Measurements from ENCODE around the gene NLRP4.

NLRP4 gene, protein sequence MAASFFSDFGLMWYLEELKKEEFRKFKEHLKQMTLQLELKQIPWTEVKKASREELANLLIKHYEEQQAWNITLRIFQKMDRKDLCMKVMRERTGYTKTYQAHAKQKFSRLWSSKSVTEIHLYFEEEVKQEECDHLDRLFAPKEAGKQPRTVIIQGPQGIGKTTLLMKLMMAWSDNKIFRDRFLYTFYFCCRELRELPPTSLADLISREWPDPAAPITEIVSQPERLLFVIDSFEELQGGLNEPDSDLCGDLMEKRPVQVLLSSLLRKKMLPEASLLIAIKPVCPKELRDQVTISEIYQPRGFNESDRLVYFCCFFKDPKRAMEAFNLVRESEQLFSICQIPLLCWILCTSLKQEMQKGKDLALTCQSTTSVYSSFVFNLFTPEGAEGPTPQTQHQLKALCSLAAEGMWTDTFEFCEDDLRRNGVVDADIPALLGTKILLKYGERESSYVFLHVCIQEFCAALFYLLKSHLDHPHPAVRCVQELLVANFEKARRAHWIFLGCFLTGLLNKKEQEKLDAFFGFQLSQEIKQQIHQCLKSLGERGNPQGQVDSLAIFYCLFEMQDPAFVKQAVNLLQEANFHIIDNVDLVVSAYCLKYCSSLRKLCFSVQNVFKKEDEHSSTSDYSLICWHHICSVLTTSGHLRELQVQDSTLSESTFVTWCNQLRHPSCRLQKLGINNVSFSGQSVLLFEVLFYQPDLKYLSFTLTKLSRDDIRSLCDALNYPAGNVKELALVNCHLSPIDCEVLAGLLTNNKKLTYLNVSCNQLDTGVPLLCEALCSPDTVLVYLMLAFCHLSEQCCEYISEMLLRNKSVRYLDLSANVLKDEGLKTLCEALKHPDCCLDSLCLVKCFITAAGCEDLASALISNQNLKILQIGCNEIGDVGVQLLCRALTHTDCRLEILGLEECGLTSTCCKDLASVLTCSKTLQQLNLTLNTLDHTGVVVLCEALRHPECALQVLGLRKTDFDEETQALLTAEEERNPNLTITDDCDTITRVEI

DNA sequence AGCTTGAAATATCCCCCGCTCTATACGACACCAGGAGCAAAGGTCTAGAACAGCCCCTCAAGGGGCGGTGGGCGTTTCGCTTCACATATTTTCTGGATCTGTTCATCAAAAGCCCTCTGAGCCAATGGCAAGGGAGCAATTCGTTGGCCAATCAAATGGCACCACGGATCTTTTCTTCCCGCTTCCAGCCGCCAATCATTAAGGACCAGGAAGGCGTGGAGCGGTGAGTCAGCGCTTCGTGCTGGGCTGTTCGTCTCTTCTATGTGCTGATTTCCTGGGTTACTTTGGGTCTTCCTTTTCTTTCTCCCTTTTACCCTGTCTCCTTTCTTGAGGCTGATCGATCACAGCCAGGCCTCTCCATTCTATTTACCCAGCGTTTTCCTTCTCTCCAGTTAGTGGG, at the start of gene NLRP4:
NLRP4 (plus strand) TSS at position 201 of the 400 bp plus-strand sequence. CDS start 15,541 bp downstream, outside the sequence.
- no peak for DNase-seq

DNA sequence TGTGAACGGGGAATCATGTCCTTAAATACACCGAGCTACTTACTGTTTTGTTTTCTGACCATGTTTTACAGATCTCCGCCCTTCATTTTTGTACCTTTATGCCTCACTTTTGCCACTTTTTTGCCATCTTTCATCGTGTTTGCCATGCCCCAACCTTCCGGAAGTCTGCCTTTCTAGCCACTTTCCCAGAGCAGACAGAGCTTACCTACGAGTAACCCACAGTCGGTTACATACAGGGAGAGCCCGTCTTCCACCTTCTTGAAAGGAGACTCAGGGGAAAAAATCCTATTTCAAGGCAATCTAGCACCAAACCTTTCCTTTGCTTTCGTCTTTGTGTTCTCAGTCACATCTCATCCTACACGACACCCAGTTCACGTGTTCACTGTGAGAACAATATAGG, 41.3 kb upstream of the NLRP4 start:
- no peak for DNase-seq

DNA sequence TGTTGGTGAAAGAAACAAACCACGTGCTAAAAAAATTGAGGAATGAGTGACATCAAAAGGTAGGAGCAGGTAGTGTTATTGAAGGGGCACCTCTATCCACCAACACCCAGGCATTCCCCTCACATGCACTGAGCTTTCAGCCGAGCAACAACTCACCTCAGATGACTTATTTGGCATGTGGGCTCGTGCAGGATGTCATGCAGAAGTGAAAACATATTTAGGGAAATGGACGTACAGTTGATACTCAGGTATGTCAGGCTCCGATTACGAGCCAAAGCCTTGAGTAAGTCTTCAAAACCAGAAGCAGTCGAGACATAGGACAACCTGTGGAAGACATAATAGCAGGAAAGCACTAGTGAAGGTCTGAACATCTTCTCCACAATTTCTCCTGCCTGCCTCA, 34.9 kb upstream of the NLRP4 start:
- DNase-seq: no peak

DNA sequence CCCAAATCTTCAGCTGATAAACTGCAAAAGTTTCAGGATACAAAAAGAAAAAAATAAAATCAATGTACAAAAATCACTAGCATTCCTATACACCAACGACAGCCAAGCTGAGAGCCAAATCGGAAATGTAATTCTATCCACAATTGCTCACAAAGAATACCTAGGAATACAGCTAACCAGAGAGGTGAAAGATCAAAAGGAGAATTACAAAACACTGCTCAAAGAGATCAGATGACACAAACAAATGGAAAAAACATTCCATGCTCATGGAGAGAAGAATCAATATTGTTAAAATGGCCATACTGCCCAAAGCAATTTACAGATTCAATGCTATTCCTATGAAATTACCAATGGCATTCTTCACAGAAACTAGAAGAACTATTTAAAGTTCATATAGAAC, 34.1 kb upstream of the NLRP4 start:
- no peak for DNase-seq

DNA sequence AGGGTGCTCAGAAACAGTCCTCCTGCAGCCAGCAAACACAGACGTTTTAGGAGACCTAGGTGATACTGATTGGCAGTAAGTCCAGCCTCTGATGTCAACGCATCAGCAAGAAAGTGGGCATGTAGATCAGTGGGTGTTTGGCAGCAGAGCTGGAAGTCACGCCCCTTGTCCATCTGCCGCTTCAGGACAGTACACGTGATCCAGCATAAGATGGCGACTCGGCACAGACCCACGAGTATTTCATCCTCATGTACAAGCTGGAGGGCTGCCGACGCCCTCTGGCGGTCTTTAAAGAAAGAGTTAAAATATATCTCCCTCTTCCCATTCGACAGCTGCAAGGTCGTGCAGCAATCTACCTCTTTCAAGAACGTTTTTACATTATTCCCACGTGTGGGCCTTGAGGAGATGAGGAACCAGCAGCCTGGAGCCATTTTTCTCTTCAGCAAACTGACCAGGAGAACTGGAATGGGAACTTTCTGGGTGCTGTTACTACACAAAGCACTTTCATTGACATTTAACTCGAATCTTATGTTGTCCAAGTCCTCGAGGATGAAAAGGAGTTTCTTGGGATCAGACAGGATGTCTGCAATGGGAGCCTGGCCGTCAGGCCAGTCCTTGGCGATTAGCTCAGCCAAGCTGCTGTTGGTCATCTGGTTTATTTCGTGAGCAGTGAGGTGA, 26.8 kb upstream of the NLRP4 start:
- peak; percentile 66 for DNase-seq

DNA sequence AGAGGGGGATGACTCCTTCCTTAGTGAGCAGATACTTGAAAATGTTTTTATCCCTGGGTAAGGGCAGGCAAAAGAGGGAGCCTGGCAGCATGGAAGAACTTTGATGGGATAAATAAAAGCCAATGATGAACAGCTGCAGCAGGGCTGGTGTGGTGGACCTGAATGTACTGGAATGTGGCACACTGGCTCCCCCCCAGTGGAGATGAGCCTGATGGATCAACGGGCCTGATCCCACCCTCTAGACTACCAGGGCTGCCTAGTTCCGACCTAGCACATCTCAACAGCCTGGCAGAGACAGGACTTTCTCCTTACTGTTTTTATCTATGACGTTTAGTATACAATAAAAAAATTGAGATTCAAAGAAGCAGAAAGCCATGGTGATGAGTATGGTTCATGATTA, 25.0 kb upstream of the NLRP4 start:
- no peak for DNase-seq

DNA sequence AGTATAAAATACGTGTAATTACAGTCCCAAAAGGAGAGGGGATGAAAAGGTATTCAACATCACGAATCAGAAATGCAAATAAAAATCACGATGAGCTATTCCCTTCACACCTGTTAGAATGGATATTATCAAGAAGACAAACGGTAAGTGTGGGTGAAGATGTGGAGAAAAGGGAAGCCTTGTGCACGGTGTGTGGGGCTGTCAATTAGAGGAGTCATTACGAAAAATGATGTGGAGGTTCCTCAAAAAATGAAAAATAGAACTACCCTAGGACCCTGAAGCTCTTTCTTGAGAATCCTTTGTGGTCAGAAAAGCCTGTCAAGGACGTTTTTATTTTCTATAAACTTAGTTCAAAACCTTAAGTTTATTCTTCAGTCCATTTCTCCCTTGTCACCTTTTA, 23.9 kb upstream of the NLRP4 start:
- no peak for DNase-seq

DNA sequence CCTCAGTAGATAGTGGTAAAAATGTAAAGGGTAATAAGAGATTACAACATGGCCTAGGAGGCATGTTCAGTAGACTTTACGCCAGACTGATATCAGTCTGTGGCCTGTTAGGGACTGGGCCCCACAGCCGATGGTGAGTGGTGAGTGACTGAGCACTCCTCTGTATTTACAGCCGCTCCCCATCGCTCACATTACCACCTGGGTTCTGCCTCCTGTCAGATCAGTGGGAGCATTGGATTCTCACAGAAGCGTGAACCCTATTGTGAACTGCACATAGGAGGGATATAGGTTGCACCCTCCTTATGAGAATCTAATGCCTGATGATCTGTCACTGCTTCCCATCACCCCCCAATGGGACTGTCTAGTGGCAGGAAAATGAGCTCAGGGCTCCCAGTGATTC, 22.4 kb upstream of the NLRP4 start:
- DNase-seq: no peak

DNA sequence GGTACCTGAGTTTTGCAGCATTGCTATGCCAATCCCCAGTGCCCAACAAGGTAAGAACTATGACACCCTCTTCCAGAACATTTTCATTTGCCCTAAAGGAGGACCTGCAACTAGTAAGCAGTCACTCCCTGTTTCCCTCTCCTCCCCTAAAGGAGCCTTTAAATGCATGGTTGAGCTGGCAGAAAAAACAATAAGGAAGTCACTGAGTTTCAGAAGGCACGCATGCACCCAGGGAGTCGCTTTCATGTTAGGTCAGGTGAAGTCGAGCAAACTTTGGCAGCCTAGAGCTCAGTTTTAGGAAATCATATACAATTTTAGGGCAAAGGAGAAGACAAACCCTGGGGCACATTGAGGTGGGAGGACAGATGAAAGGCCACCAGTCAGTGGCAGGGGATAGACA, 16.3 kb upstream of the NLRP4 start:
- no peak for DNase-seq

DNA sequence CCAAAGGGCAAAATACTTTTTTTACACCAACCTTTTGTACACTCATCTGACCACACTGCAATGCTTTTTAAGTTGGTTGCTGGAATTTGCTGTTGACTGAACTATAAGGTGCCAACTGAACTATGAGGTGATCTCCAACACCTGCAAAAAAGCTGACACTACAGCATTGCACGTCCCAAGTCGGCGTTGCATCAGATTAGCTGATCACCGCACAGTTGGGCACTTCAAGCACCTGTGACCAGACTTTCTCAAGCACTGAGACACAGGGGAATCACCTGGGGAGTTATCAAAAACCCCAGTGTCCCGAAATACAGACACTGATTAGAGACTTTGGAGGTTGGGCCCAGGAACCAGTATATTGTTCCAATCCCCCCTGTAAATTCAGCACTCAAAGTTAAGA, 5.7 kb upstream of the NLRP4 start:
- DNase-seq: no peak

DNA sequence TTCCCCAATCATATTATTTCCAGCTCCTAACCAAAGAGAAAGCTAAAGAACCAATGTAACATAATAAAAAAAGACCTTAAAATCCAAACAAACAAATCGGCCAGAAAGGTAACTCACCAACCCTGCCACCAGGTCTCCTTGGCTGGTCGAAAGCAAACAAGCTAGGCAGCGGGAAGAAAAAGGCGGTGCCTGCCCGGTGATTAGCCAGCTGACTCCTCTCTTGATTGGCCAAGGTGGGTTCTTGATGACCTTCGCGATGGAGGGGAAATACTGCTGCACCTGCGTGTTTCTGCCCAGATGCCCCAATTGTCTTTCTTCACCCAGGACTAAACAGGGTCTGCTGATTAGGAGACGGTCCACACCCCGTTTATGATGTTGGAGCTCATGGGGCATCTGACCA, 4.5 kb upstream of the NLRP4 start, which contains the start of gene NLRP11:
NLRP11 (minus strand) TSS at position 154 of the 400 bp plus-strand sequence. CDS start 13,825 bp downstream, outside the sequence.
- no peak for DNase-seq

DNA sequence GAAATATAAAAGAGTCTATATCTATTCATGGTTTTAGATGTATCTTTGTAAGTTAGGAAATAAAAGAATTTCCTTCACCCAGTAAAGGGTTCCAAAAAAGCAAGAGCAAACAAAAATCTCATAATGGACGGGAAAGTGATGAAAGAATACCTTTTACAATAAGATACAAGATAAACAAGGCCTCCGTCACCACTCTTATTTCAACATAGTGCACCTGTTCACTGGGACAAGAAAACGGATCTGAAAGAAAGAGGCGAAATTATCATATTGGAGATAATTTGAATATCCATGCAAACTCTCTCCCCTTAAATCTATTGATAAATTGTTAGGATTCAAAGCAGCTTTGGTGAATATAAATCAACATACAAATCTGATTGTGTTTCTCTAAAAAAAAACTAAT, 3.7 kb upstream of the NLRP4 start:
- no peak for DNase-seq

DNA sequence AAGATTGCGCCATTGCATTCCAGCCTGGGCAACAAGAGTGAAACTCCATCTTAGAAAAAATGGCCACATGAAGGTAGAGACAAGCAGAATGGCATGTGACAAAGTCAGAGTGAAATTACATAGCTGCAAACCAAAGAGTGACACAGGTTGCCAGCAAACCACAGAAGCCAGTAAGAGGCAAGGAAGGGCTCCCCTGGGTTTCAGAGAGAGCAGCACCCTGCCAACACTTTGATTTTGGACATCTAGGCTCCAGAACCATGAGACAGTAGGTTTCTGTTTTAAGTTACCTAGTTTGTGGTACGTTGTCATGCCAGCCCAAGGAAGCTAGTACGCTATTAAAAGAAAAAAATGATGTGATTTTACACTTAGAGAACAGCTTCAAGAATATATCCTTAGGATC, 1.9 kb downstream of the NLRP4 start:
- DNase-seq: no peak

DNA sequence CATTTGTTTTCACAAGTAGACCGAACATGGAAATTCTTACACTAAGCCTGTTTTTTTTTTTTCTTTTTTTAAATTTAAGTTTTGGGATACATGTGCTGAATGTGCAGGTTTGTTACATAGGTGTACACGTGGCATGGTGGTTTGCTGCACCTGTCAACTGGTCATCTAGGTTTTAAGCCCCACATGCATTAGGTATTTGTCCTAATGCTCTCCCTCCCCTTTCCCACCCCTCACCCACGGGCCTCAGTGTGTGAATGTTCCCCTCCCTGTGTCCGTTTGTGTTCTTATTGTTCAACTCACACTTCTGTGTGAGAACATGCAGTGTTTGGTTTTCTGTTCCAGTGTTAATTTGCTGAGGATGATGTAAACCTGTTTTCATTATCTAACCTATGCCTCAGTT, 2.6 kb downstream of the NLRP4 start:
- DNase-seq: no peak

DNA sequence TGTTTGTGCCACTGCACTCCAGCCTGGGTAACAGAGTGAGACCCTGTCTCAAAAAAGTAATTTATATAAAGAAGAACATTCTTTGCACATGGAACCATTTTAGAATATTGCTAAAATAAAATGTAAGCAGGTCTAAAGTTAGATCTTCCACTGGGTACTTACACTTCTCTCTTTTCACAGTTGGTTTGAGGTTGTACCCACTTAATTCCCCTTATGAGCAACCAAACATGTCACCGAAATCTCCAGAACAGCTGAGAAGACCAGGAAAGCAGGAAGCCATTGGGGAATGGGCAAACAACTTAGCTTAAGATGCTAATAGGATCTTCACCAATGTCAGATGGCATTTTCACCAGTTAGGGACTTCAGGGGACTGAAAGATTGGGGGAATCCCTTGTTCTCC, 18.8 kb downstream of the NLRP4 start:
- DNase-seq: no peak

DNA sequence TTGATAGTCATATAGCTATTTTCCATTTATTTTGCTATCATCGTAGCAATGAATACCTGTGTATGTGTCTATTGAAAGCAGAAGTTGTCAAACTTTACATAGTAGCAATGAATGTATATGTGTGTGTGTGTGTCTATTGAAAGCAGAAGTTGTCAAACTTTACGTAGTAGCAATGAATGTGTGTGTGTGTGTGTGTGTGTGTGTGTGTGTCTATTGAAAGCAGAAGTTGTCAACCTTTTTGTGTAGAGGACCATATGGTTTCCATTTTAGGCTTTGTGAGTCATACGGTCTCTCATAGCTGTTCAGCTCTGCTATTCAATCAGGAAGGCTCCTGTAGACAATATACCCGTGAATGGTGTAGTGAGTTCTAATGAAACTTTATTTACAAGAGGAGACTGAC, 20.8 kb downstream of the NLRP4 start:
- no peak for DNase-seq

DNA sequence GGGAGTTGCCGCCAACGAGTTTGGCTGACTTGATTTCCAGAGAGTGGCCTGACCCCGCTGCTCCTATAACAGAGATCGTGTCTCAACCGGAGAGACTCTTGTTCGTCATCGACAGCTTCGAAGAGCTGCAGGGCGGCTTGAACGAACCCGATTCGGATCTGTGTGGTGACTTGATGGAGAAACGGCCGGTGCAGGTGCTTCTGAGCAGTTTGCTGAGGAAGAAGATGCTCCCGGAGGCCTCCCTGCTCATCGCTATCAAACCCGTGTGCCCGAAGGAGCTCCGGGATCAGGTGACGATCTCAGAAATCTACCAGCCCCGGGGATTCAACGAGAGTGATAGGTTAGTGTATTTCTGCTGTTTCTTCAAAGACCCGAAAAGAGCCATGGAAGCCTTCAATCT, 21.6 kb downstream of the NLRP4 start:
- no peak for DNase-seq

DNA sequence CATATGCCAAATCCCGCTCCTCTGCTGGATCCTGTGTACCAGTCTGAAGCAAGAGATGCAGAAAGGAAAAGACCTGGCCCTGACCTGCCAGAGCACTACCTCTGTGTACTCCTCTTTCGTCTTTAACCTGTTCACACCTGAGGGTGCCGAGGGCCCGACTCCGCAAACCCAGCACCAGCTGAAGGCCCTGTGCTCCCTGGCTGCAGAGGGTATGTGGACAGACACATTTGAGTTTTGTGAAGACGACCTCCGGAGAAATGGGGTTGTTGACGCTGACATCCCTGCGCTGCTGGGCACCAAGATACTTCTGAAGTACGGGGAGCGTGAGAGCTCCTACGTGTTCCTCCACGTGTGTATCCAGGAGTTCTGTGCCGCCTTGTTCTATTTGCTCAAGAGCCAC, 22.1 kb downstream of the NLRP4 start:
- no peak for DNase-seq

DNA sequence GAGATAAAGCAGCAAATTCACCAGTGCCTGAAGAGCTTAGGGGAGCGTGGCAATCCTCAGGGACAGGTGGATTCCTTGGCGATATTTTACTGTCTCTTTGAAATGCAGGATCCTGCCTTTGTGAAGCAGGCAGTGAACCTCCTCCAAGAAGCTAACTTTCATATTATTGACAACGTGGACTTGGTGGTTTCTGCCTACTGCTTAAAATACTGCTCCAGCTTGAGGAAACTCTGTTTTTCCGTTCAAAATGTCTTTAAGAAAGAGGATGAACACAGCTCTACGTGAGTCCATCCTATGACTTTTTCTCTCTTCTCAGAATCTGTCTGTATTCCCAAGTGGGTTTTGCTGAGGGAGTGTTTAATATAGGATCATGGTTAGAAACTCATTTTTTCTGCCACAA, 22.6 kb downstream of the NLRP4 start:
- DNase-seq: no peak

DNA sequence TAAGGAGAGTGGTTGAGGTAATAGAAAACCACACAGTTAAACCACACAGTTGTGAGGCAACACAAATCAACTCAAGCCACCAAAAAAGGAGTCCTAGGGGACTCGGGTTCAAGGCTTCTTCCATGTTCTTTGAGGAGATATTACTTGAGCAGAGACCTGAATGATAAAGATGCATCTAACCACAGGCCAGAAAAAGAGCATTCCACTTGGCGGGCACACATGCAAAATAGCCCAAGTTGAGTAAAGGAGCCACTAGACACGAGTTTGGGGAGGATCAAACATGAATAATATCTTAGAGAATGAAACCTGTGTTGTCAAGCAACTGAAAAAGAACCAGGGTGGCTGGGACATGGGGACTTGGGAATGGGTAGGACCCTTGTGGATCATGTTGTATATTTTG, 30.2 kb downstream of the NLRP4 start:
- no peak for DNase-seq

DNA sequence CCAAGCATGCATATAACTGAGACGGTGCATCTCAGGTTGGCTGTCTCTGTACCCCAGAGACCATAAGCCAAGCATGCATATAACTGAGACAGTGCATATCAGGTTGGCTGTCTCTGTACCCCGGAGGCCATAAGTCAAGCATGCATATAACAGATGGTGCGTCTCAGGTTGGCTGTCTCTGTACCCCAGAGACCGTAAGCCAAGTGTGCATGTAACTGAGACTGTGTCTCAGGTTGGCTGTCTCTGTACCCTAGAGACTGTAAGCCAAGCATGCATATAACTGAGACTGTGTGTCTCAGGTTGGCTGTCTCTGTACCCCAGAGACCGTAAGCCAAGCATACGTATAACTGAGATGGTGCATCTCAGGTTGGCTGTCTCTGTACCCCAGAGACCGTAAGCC, 30.8 kb downstream of the NLRP4 start:
- peak; percentile 24 for DNase-seq

DNA sequence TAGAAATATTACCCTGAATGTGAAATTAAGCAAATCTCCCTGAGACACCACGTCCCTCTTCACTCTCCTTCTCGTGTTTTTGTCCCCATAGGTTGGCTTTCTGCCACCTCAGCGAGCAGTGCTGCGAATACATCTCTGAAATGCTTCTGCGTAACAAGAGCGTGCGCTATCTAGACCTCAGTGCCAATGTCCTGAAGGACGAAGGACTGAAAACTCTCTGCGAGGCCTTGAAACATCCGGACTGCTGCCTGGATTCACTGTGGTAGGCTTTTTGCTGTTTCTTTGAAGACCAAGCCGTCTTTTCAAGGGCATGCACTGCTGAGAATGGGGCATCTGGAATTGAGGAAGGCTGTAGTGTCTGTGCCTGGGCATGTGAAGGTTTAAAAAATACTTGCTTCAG, 34.4 kb downstream of the NLRP4 start:
- no peak for DNase-seq

DNA sequence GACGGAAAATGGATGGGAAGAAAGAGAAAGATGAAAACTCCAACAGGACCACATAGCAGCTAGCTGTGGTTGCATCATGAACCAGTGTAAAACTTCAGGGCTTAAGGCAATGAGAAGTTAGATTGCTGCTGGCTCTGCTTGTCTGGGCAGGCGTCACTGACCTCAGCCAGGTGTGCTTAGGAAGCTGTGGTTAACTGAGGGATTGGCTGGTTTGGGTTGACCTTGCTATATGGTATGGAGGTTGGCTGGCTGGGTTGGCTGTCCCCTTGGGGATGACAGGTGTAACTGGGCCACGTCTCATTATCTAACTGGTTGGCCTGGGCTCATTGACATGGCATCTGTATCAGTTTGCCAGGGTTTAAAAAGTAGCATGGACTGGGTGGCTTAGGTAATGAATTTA, 40.9 kb downstream of the NLRP4 start:
- no peak for DNase-seq

Data from NCI-H2171 (cell line).